Measurements from ENCODE around the gene CTNS.

Gene CTNS

DNA sequence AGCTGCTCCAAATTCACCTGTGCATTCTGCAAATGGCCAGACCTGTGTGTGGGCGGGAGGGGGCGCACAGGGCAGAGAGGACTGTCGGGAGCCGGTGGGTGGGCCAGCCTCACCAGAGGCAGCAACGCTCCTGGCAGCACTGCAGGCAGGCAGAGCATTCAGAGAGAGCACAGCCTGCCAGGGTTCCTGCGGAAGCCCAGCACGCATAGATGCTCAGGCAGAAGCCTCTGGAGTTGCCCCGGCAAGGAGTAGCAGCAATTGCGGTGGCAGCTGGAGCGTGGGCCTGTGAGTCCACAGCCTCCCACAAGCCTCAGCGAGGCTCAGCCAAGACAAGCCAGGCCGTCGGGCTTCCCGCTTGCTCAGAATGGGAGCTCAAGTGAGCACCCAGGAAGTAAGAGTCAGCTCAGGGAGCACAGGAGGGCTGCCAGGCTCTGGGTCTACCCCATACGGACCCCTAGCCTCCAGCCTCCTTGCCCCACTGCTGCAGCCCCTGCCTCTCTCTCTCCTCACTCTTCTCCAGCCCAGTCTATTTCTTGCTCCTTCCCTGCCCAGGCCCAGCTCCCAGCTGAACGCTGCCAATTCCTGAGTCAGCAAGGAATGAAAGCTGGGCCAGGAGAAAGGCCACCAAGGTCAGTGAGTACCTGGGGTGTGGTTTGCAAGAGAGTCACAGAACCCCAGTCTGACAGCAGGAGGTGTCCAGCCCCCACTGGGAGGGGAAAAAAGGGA is 41.7 kb downstream of the CTNS start:
- H3K27ac ChIP-seq: no peak overlapping the region
- TF ChIP-seq, protein P1, sequence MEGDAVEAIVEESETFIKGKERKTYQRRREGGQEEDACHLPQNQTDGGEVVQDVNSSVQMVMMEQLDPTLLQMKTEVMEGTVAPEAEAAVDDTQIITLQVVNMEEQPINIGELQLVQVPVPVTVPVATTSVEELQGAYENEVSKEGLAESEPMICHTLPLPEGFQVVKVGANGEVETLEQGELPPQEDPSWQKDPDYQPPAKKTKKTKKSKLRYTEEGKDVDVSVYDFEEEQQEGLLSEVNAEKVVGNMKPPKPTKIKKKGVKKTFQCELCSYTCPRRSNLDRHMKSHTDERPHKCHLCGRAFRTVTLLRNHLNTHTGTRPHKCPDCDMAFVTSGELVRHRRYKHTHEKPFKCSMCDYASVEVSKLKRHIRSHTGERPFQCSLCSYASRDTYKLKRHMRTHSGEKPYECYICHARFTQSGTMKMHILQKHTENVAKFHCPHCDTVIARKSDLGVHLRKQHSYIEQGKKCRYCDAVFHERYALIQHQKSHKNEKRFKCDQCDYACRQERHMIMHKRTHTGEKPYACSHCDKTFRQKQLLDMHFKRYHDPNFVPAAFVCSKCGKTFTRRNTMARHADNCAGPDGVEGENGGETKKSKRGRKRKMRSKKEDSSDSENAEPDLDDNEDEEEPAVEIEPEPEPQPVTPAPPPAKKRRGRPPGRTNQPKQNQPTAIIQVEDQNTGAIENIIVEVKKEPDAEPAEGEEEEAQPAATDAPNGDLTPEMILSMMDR (IDR thresholded peaks at IDR 0.05): no peak
- TF ChIP-seq ZFX (IDR thresholded peaks at IDR 0.05; ENCODE audit: borderline replicate concordance): no peak

DNA sequence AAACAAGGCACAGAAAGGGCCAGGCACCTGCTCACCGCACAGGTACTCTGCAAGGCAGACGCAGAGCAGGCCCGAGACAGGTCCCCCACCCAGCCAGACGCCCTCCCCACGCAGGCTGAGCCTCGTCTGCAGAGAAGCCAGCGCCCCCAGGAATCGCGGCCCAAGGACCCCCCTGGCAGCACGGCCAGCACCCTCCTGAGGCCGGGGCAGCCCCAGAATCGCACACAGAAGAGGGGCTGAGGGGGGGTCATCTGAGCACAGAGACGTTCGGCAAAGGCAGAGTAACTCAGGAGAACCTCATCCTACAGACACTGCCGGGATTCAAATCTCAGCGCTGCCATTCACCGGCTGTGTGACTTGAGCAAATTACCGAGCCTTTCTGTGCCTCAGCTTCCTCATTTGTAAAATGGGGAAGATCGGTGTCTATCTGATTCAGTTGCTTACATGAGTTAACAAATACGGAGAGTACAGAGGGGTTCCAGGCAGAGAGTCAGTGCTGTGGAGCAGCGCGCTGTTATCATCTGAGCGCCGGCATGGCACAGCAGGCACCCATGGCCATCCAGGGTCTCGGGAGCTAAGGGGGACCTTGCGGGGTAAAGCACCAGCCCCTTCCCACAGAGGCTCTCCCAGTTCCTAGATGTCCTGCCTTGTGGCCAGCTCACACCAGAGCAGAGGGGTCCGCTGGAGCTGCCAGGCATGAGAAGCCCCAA is 42.4 kb downstream of the CTNS start:
- TF ChIP-seq, protein P1 (IDR thresholded peaks at IDR 0.05): no peak
- TF ChIP-seq ZFX (IDR thresholded peaks at IDR 0.05; ENCODE audit: borderline replicate concordance): no peak
- no peak overlapping the region for H3K27ac ChIP-seq

GRCh38 chr17:3679531-3680126 is 43.1 kb downstream of the CTNS start:
- no peak overlapping the region for H3K27ac ChIP-seq
- TF ChIP-seq ZFX (IDR thresholded peaks at IDR 0.05; ENCODE audit: borderline replicate concordance): no peak
- TF ChIP-seq, protein P1 (IDR thresholded peaks at IDR 0.05): no peak

DNA sequence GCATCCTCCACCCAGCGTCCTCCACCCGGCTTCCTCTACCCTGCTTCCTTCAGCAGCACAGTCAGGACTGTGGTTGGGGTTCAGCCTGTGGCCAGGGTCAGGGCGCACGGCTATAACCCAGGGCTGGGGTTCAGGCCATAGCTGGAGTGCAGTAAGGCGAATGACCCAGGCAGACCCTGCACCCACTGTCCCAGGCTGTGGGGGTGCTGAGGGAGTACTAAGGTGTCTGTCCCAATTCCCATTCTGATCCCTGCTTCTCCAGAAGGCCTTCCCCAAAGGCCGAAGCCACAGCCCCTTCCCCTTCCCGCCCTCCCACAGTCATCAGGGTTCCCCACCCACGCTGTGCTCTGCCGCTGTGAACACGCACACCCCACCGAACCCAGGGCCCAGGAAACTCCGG is 44.5 kb downstream of the CTNS start:
- TF ChIP-seq, protein P1 (IDR thresholded peaks at IDR 0.05): no peak
- no peak for TF ChIP-seq ZFX (IDR thresholded peaks at IDR 0.05; ENCODE audit: borderline replicate concordance)
- H3K27ac ChIP-seq: no peak overlapping the region

DNA sequence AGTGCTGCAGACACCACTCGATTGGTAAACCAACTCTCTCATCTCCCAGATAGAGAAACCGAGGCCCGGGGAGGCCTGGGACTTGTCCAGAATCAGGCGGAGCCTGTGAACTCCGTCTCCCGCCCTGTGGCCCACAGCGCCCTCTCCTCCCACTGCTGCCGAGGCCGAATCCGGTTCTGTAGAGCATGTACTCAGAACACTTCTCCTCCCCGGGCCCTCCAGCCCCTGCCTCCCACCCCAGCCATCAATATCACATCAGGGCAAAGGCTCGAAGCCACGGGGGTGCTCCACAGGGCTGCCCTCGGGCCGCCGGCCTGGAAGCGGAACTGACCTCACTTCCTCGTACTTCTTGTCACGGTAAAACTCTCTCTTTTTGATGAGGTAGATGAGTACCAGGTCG is 45.0 kb downstream of the CTNS start:
- no peak for TF ChIP-seq ZFX (IDR thresholded peaks at IDR 0.05; ENCODE audit: borderline replicate concordance)
- TF ChIP-seq, protein P1 (IDR thresholded peaks at IDR 0.05): no peak

DNA sequence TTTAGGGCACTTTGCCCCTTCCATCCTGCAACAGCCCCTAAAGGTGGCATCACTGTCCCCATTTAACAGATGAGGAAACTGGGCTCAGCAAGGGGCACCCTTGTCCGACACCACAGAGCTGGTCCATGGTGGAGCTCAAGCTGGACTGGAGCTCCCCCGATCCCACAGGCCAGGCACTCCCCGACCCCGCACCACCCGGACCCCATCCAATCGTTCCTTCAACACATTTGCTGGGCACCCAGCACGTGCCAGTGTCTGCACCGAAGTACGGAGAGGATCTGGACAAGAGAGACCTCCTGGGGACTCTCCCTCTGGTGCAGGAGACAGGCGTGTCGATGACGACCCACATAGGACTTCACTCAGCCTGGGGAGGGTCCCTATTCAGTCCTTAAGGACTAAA is 45.5 kb downstream of the CTNS start:
- no peak for TF ChIP-seq ZFX (IDR thresholded peaks at IDR 0.05; ENCODE audit: borderline replicate concordance)
- TF ChIP-seq, protein P1 (IDR thresholded peaks at IDR 0.05): no peak

More for the DNA sequence above, 45.0 kb downstream of the CTNS start:
- H3K27ac ChIP-seq: no peak overlapping the region

More for the DNA sequence above, 45.5 kb downstream of the CTNS start:
- H3K27ac ChIP-seq: no peak overlapping the region

Measured in 22Rv1 (cell line).